ENCODE measurements around the gene PRRT2.

PRRT2 gene

GRCh38 chr16:29863669-29863984, 51.6 kb downstream of the PRRT2 start:
- DNase-seq = no peak

- no peak for DNase-seq
Measured at GRCh38 chr16:29864205-29864604, 52.2 kb downstream of the PRRT2 start.

Data from stimulated activated CD4-positive, alpha-beta T cell treated with anti-CD3 and anti-CD28 coated beads, Interleukin-4, amount 100 ng/mL, for 24 hours (primary cell).